Suprapubic skin (tissue), 4 donors: ENCODE results near the gene ST6GAL1.

Source experiments
- POLR2A ChIP-seq, 2 donors: fragments of 450-650 bp; IDR thresholded peaks; one replicate each; pipeline ENCODE4 v1.6.1; 2017; ENCODE audit warnings: antibody characterized with exemption in 2 of 2, mild to moderate bottlenecking in 2 of 2, moderate library complexity in 2 of 2
- POLR2AphosphoS5 ChIP-seq, 3 donors: sonication (generic); formaldehyde crosslinking; IDR thresholded peaks; one replicate each; pipeline ENCODE4 v1.6.1; 2017; ENCODE audit warnings: antibody characterized with exemption in 3 of 3

GRCh38 chr3:187103251-187103650 lies 172.9 kb downstream of the ST6GAL1 start:
- TF ChIP-seq POLR2A (IDR thresholded peaks at IDR 0.05) (no peak), POLR2AphosphoS5 (IDR thresholded peaks at IDR 0.05) (no peak)
